HG02885 (cell line): ENCODE measurements around the gene NMRK1.
A peak's percentile ranks its signal among the peaks of the same experiment; 100 is the strongest.

Experiments
- ATAC-seq: cut with Tn5 transposase; IDR thresholded peaks from one replicate; pipeline ENCODE4 v1.9.1; 2021; ENCODE audit warnings: mild to moderate bottlenecking; ENCODE audit not compliant: unreplicated experiment, poor library complexity

NMRK1 gene

GRCh38 chr9:75064307-75065025 is 23.5 kb downstream of the NMRK1 start:
- ATAC-seq: no peak

- ATAC-seq: no peak
Observed at GRCh38 chr9:75063556-75064305, 24.2 kb downstream of the NMRK1 start.

GRCh38 chr9:75061169-75061568 is 26.8 kb downstream of the NMRK1 start:
- no peak for ATAC-seq

- no peak for ATAC-seq
Observed at GRCh38 chr9:75054368-75055001, 33.5 kb downstream of the NMRK1 start.

- peak; percentile 96 for ATAC-seq
Observed at GRCh38 chr9:75053869-75054268, 34.1 kb downstream of the NMRK1 start.

GRCh38 chr9:75051285-75051684 is 36.7 kb downstream of the NMRK1 start:
- no peak for ATAC-seq

- no peak for ATAC-seq
Observed at GRCh38 chr9:75047506-75047905, 40.4 kb downstream of the NMRK1 start.

- ATAC-seq: no peak
Observed at GRCh38 chr9:75046725-75047345, 41.1 kb downstream of the NMRK1 start.

- no peak for ATAC-seq
Observed at GRCh38 chr9:75041041-75041440, 46.9 kb downstream of the NMRK1 start.

GRCh38 chr9:75039801-75040200 is 48.2 kb downstream of the NMRK1 start:
- no peak for ATAC-seq

- no peak for ATAC-seq
Observed at GRCh38 chr9:75039009-75039408, 48.9 kb downstream of the NMRK1 start.

- ATAC-seq: no peak
Observed at GRCh38 chr9:75036793-75037192, 51.2 kb downstream of the NMRK1 start.

GRCh38 chr9:75033791-75034473 is 54.0 kb downstream of the NMRK1 start:
- ATAC-seq: no peak

GRCh38 chr9:75027187-75028107 is 60.5 kb downstream of the NMRK1 start:
- ATAC-seq: peak; percentile 55

GRCh38 chr9:75023846-75024245 is 64.1 kb downstream of the NMRK1 start:
- no peak for ATAC-seq

- no peak for ATAC-seq
Observed at GRCh38 chr9:75019654-75020053, 68.3 kb downstream of the NMRK1 start.

- ATAC-seq: no peak
Observed at GRCh38 chr9:75019022-75019421, 68.9 kb downstream of the NMRK1 start.

GRCh38 chr9:75017378-75017777 is 70.6 kb downstream of the NMRK1 start:
- no peak for ATAC-seq

- no peak for ATAC-seq
Observed at GRCh38 chr9:75013735-75014134, 74.2 kb downstream of the NMRK1 start.
